ENCODE measurements around the gene LPP. TPM values are rescaled to one million over a fixed set of nuclear protein-coding genes. Genes with fewer than 3 reads are reported as not detected.

The LPP gene
- total and polyA plus RNA-seq, 2 donors (not counting 1 experiment from before 2014, with no cell fraction given) = 7.6 to 81.7 TPM

DNA sequence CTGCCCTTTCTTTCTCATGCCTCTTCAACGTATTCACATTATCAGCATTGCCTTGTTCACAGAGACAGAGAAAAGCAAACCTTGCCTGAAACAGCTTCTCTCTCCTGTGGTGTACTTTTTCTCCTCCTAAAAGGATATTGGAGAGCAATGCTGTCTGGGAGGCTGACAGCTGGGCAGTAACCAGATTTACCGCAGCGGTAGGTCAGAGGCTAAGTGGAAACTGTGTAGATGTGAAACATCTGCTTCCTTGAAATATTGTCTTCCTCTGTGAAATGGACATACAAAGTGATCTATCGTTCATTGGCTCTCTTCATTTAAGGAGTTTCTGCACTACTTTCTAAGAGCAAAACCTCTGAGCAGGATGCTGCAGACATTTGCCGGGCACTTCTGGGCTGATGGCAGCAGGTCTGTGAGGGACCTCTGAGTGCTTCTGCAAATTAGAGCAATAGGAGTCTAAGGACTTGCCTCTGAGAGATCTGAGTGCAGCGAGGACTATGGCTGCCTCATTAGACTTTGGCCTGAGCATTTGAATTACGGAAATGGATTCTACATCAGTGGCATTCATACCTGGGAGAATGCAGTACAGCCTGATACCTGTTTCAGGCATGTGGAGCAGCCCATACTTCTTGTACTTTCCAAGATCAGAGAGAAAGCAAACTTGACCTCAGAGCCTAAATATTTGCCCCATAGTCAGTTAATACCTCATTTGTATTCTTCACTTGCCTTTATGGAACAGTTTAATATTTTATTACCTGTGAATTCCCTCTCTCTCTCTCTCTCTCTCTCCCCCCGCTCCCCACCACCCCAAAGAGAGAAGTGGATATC, 757.3 kb downstream of the LPP start:
- Histone ChIP-seq H3K4me3 (ENCODE audit: control extremely low read depth in 1 of 5, extremely low read depth in 1 of 5, insufficient read depth in 1 of 5, low read depth in 2 of 5, low read length in 4 of 5) (no peak overlapping the region), H2AFZ (ENCODE audit: insufficient read depth, low read depth, low read length, poor library complexity, severe bottlenecking) (no peak overlapping the region), H3K27me3 (replicated peaks in 1 of 4; ENCODE audit: control extremely low read depth in 1 of 4, control insufficient read depth in 3 of 4, insufficient read depth in 4 of 4, low read length in 3 of 4) (no peaks in the 10 kb centered on the region), H3K27ac (ENCODE audit: low read length in 2 of 2) (no peak overlapping the region), H3K4me1 (ENCODE audit: control insufficient read depth in 2 of 2, insufficient read depth in 2 of 2, low read length in 2 of 2) (peaks cover under 1 to 1% of the 10 kb centered on the region in 2 donors), H3K36me3 (replicated peaks in 1 of 2; ENCODE audit: control extremely low read depth in 1 of 2, control insufficient read depth in 1 of 2, extremely low read depth in 1 of 2, insufficient read depth in 2 of 2, low read length in 1 of 2) (no peaks in the 10 kb centered on the region), H3K9me3 (ENCODE audit: control extremely low read depth in 1 of 3, control insufficient read depth in 2 of 3, insufficient read depth in 1 of 3, low read length in 2 of 3) (peaks cover 0 to 2% (median 0%) of the 10 kb centered on the region in 3 donors), H3K79me2 (ENCODE audit: control insufficient read depth, insufficient read depth, low read length) (no peaks in the 10 kb centered on the region), H4K20me1 (ENCODE audit: control insufficient read depth, insufficient read depth, low read length, poor library complexity, severe bottlenecking) (no peaks in the 10 kb centered on the region), H3K9ac (ENCODE audit: low read length) (no peak overlapping the region), H3K4me2 (replicated peaks; ENCODE audit: low read depth, low read length, poor library complexity, severe bottlenecking) (no peak overlapping the region)
- Mint-ChIP-seq H3K27ac (no peak overlapping the region), H3K27me3 (no peaks in the 10 kb centered on the region), H3K4me3 (no peak overlapping the region), H3K4me1 (peaks cover 6% of the 10 kb centered on the region), H3K9me3 (ENCODE audit: insufficient read depth) (no peaks in the 10 kb centered on the region)
- WGBS (ENCODE audit: insufficient coverage) = 96% methylated on average over 6 of the region's 8 CpGs
- POLR2A ChIA-PET = no interaction called here
- TF ChIP-seq EZH2 (IDR thresholded peaks at IDR 0.05; ENCODE audit: borderline replicate concordance, insufficient read depth, low read depth, low read length, poor library complexity, severe bottlenecking) = no peak
- TF ChIP-seq, protein P1, sequence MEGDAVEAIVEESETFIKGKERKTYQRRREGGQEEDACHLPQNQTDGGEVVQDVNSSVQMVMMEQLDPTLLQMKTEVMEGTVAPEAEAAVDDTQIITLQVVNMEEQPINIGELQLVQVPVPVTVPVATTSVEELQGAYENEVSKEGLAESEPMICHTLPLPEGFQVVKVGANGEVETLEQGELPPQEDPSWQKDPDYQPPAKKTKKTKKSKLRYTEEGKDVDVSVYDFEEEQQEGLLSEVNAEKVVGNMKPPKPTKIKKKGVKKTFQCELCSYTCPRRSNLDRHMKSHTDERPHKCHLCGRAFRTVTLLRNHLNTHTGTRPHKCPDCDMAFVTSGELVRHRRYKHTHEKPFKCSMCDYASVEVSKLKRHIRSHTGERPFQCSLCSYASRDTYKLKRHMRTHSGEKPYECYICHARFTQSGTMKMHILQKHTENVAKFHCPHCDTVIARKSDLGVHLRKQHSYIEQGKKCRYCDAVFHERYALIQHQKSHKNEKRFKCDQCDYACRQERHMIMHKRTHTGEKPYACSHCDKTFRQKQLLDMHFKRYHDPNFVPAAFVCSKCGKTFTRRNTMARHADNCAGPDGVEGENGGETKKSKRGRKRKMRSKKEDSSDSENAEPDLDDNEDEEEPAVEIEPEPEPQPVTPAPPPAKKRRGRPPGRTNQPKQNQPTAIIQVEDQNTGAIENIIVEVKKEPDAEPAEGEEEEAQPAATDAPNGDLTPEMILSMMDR (IDR thresholded peaks at IDR 0.05) = no peak
- intact Hi-C loops (cut with micrococcal nuclease) = no loop called here
- CTCF ChIA-PET = no interaction called here
- ATAC-seq (ENCODE audit: low read depth) (no peak), DNase-seq (no peak)

DNA sequence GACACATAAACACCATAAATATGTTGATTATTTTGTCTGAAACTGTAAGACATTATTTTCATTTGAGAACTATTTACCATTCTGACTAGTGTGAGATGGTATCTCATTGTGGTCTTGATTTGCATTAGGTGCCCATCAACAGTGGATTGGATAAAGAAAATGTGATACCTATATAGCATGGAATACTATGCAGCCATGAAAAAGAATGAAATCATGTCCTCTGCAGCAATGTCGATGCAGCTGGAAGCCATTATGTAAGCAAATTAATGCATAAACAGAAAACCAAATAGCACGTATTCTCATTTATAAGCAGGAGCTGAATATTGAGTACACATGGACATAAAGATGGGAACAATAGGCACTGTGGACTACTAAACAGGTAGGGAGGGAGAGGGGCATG, 759.1 kb downstream of the LPP start:
- intact Hi-C loops (cut with micrococcal nuclease) = no loop called here

More for the DNA sequence above, 759.1 kb downstream of the LPP start:
- CTCF ChIA-PET = no interaction called here
- H3K27me3 Mint-ChIP-seq = no peaks in the 10 kb centered on the region
- H3K9me3 ChIP-seq (ENCODE audit: control extremely low read depth in 1 of 3, control insufficient read depth in 2 of 3, insufficient read depth in 1 of 3, low read length in 2 of 3) = peaks cover 0 to 2% (median 0%) of the 10 kb centered on the region in 3 donors
- peaks cover 19 to 20% of the 10 kb centered on the region in 2 donors for H3K4me1 ChIP-seq (ENCODE audit: control insufficient read depth in 2 of 2, insufficient read depth in 2 of 2, low read length in 2 of 2)
- H3K27ac Mint-ChIP-seq = no peak overlapping the region
- H2AFZ ChIP-seq (ENCODE audit: insufficient read depth, low read depth, low read length, poor library complexity, severe bottlenecking) = no peak overlapping the region
- H3K79me2 ChIP-seq (ENCODE audit: control insufficient read depth, insufficient read depth, low read length) = no peaks in the 10 kb centered on the region
- DNase-seq (no peak), ATAC-seq (ENCODE audit: low read depth) (no peak)
- POLR2A ChIA-PET = no interaction called here
- H3K4me3 ChIP-seq (ENCODE audit: control extremely low read depth in 1 of 5, extremely low read depth in 1 of 5, insufficient read depth in 1 of 5, low read depth in 2 of 5, low read length in 4 of 5) = no peak overlapping the region
- no peaks in the 10 kb centered on the region for H4K20me1 ChIP-seq (ENCODE audit: control insufficient read depth, insufficient read depth, low read length, poor library complexity, severe bottlenecking)
- TF ChIP-seq, protein P1 (IDR thresholded peaks at IDR 0.05) = no peak
- no peak for TF ChIP-seq EZH2 (IDR thresholded peaks at IDR 0.05; ENCODE audit: borderline replicate concordance, insufficient read depth, low read depth, low read length, poor library complexity, severe bottlenecking)
- H3K36me3 ChIP-seq (replicated peaks in 1 of 2; ENCODE audit: control extremely low read depth in 1 of 2, control insufficient read depth in 1 of 2, extremely low read depth in 1 of 2, insufficient read depth in 2 of 2, low read length in 1 of 2) = no peaks in the 10 kb centered on the region
- no CpG with 5 or more reads among the region's 2 CpGs for WGBS (ENCODE audit: insufficient coverage)
- H3K9me3 Mint-ChIP-seq (ENCODE audit: insufficient read depth) = no peaks in the 10 kb centered on the region
- no peak overlapping the region for H3K9ac ChIP-seq (ENCODE audit: low read length)
- H3K4me1 Mint-ChIP-seq = peaks cover 24% of the 10 kb centered on the region
- no peak overlapping the region for H3K27ac ChIP-seq (ENCODE audit: low read length in 2 of 2)
- H3K4me2 ChIP-seq (replicated peaks; ENCODE audit: low read depth, low read length, poor library complexity, severe bottlenecking) = no peak overlapping the region
- no peak overlapping the region for H3K4me3 Mint-ChIP-seq
- no peaks in the 10 kb centered on the region for H3K27me3 ChIP-seq (replicated peaks in 1 of 4; ENCODE audit: control extremely low read depth in 1 of 4, control insufficient read depth in 3 of 4, insufficient read depth in 4 of 4, low read length in 3 of 4)
